H1 (cell line): ENCODE results near the gene SLC39A10.

ENCODE experiments used
- CBX8 ChIP-seq: fragments of 300-800, 300-1000 bp; sonication (generic); IDR thresholded peaks from 2 replicates; pipeline ENCODE4 v1.7.1; 2016; ENCODE audit warnings: low read depth, low read length, borderline replicate concordance
- CEBPB ChIP-seq: IDR thresholded peaks from 2 replicates; pipeline ENCODE4 v1.6.1; 2012; ENCODE audit warnings: low read depth, low read length
- TF ChIP-seq, protein P1 (sequence below): IDR thresholded peaks from 2 replicates; pipeline ENCODE4 v1.6.1; 2011; ENCODE audit warnings: low read depth, mild to moderate bottlenecking, low read length; ENCODE audit not compliant: insufficient read depth
- TF ChIP-seq, protein P2 (sequence below), 3 experiments: IDR thresholded peaks; 1 replicate in 2 of 3; 2 replicates in 1 of 3; pipeline versions ENCODE4 v1.5.1 to v1.6.1; 2011; ENCODE audit warnings: low read length in 3 of 3, mild to moderate bottlenecking in 3 of 3, inconsistent platforms in 2 of 3, low read depth in 1 of 3, moderate library complexity in 1 of 3; ENCODE audit not compliant: insufficient read depth in 1 of 3; ENCODE audit errors: control extremely low read depth in 1 of 3

DNA sequence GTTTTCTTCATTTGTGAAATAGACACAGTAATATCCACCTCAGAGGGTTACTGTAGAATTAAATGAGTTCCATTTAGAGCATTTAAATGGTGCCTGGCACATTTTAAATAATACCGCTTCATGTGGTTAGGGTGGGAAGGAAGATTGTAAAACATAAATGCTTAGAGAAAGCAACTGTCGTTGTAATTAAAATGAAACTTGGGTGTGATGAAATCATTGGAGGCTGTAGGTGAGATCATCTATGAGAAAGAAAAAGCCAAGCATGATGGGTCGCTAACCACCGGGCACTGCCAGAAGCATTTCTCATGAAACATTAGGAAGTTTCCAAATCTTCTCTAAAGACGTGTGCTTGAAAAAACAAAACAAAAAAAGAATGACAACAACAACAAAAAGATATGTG is 8.2 kb upstream of the SLC39A10 start:
- TF ChIP-seq, protein P1, sequence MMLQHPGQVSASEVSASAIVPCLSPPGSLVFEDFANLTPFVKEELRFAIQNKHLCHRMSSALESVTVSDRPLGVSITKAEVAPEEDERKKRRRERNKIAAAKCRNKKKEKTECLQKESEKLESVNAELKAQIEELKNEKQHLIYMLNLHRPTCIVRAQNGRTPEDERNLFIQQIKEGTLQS: no peak
- no peak for TF ChIP-seq CEBPB
- TF ChIP-seq, protein P2, sequence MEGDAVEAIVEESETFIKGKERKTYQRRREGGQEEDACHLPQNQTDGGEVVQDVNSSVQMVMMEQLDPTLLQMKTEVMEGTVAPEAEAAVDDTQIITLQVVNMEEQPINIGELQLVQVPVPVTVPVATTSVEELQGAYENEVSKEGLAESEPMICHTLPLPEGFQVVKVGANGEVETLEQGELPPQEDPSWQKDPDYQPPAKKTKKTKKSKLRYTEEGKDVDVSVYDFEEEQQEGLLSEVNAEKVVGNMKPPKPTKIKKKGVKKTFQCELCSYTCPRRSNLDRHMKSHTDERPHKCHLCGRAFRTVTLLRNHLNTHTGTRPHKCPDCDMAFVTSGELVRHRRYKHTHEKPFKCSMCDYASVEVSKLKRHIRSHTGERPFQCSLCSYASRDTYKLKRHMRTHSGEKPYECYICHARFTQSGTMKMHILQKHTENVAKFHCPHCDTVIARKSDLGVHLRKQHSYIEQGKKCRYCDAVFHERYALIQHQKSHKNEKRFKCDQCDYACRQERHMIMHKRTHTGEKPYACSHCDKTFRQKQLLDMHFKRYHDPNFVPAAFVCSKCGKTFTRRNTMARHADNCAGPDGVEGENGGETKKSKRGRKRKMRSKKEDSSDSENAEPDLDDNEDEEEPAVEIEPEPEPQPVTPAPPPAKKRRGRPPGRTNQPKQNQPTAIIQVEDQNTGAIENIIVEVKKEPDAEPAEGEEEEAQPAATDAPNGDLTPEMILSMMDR (IDR thresholded peaks at IDR 0.05; ENCODE audit: control extremely low read depth in 1 of 3, insufficient read depth in 1 of 3, low read depth in 1 of 3, low read length in 3 of 3): no peak
- TF ChIP-seq CBX8: no peak
